PC-9 (cell line): ENCODE data around the gene ATP5MK.

Source experiments
- CTCF ChIP-seq: fragments of 200-600 bp; sonication (generic); conservative IDR thresholded peaks from 2 replicates; pipeline ENCODE4 v1.6.1; 2017; ENCODE audit warnings: mixed run types, antibody characterized with exemption, mild to moderate bottlenecking, moderate library complexity
- EZH2 ChIP-seq: fragments of 200-600 bp; sonication (generic); IDR thresholded peaks from 2 replicates; pipeline ENCODE4 v1.8.0; 2017; ENCODE audit warnings: antibody characterized with exemption, low read depth

GRCh38 chr10:103433858-103434257 lies 37.6 kb upstream of the ATP5MK start:
- TF ChIP-seq CTCF (no peak), EZH2 (no peak)
